GM12865 (cell line): ENCODE measurements around the gene ATRN.

Experiments
- DNase-seq: peaks from one replicate; pipeline ENCODE4 v3.0.0; 2010; ENCODE audit warnings: low read depth
- H3K4me3 ChIP-seq: 2 replicates; pipeline ENCODE4 v1.5.1; 2011; ENCODE audit warnings: mild to moderate bottlenecking, low read depth, low read length, control low read depth
- TF ChIP-seq, protein P1 (sequence below): IDR thresholded peaks from 2 replicates; pipeline ENCODE4 v1.5.1; 2011; ENCODE audit warnings: low read length, control low read depth, low read depth, inconsistent platforms; ENCODE audit not compliant: insufficient read depth; ENCODE audit errors: missing control alignments

The ATRN gene

DNA sequence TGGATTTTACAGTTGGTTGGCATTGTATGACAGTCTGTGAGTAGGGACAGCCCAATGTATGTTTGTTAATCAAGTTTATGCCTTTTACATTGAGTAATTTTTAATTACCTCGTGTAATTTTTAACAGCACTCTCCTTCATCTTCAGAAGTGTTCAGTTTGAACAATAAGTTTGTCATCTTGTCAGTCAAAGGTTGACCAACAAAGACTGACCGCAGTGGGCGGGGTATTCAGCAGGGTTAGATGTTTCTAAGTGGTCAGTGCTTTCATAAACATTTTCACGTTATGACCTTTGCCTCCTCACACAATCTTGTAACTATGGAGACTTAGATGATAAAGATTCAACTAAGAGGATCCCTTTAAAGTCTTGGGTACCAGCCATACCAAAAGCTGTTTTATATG is 151.6 kb downstream of the ATRN start:
- TF ChIP-seq, protein P1, sequence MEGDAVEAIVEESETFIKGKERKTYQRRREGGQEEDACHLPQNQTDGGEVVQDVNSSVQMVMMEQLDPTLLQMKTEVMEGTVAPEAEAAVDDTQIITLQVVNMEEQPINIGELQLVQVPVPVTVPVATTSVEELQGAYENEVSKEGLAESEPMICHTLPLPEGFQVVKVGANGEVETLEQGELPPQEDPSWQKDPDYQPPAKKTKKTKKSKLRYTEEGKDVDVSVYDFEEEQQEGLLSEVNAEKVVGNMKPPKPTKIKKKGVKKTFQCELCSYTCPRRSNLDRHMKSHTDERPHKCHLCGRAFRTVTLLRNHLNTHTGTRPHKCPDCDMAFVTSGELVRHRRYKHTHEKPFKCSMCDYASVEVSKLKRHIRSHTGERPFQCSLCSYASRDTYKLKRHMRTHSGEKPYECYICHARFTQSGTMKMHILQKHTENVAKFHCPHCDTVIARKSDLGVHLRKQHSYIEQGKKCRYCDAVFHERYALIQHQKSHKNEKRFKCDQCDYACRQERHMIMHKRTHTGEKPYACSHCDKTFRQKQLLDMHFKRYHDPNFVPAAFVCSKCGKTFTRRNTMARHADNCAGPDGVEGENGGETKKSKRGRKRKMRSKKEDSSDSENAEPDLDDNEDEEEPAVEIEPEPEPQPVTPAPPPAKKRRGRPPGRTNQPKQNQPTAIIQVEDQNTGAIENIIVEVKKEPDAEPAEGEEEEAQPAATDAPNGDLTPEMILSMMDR = no peak
- H3K4me3 ChIP-seq = no peak overlapping the region
- DNase-seq = no peak

DNA sequence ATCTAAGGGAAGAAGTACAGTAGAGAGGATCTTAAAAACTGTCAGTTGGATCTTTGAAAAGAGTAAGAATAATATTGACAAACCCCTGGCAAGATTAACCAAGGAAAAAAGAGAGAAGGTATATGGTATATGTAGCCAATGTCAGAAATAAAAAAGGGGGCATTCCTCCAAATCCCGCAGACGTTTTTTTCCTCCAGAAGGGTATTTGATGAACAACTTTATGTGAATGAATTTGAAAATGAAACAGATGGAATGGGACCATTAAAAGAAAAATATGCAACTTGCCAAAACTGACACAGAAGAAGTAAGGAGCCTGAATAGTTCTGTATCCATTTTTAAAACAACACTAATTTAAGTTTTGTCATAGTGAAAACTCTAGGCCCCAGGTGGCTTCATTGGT is 156.7 kb downstream of the ATRN start:
- no peak overlapping the region for H3K4me3 ChIP-seq
- no peak for DNase-seq
- TF ChIP-seq, protein P1 = no peak

DNA sequence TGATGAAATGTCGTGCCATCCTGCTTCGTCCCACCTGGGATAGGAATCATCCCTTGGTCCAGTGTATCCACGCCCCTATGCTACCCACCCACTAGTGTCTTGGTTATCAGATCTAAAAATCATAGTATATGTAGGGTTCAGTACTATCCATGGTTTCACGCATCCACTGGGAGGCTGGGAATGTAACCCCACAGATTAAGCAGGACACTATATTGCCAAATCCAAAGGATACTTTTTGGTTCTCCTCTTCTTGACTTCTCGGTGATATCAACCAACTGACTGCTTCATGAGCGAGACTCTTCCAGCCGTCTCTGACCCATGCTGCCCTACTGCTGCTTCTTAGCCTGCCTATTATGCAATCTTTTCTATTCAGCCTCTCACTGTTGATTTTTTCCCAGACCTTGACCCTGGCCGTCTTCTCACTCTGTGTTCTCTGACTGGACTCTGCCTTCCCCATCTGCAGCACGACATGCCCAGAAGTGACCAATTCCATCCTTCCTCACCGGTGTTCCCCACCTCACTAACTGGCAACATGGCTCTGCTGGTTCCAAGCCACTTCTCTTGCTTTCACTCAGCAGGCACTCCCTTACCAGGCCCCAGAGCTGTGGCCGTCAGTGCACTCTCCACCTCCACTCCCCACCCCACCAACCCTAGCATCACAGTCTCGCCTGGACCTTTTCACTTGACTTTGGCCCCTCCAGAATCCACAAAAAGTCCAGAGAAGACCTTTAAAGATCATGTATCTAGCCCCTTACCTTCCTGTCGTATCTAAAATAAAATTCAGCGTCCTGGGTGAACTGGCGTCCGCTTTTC is 157.9 kb downstream of the ATRN start:
- DNase-seq = no peak
- H3K4me3 ChIP-seq = no peak overlapping the region
- TF ChIP-seq, protein P1 = no peak

DNA sequence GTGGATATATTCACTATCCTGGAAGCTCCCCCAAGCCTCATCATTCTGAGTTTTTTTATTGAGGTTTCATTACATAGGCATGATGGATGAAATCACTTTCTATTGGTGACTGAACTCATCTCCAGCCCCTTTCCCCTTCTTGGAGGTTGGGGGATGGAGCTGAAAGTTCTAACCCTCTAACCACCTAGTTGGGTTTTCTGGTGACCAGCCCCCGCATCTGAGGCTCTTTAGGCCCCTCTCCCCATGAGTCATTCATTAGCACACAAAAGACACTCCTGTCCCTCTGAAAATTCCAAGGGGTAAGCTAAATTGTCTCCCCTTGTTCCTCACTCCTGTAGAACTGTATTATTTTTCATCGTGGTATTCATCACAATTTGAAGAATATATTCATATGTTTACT is 159.1 kb downstream of the ATRN start:
- TF ChIP-seq, protein P1 = no peak
- no peak for DNase-seq
- H3K4me3 ChIP-seq = no peak overlapping the region

DNA sequence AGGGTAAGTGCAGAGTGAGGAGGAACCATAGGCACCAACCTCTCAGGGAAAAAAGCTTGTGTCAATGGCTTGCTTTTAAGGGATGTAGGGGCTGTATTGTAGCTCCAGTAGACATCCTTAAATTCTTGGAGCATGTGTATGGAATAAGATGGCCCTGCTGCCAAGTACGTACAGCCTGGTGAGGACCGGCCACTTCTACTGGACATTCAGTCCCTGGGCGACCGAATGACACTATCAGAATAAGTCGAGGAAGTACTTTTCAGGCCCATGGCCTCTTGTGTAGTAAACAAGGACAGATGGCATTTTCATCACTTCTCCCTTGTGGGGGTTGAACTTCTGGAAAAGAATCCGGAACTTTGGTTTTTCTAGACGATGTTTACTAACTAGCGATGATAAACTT is 159.6 kb downstream of the ATRN start:
- H3K4me3 ChIP-seq = no peak overlapping the region
- DNase-seq = no peak
- TF ChIP-seq, protein P1 = no peak

DNA sequence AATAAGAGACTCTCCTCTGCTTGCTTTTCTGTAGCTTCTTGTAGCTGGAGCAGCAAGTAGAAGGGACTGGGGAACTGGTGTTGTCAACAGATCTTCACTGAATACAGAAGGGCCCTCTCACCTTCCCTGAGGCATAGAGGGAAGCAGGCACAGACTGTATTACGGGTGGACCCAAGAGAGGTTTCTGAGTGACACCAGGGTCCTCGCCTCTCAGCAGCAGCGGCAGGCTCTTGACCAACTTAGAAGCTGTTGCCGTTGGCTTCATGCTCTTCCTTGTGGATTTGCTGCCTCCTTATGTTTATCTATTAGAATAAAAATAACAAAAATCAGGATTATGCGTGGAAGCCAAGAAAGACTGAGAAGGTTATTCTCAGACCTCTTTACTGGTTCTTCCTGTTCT is 160.7 kb downstream of the ATRN start:
- no peak overlapping the region for H3K4me3 ChIP-seq
- DNase-seq = no peak
- TF ChIP-seq, protein P1 = no peak
